ENCODE data around the gene PRMT2. TPM values are rescaled to one million over a fixed set of nuclear protein-coding genes. Genes with fewer than 3 reads are reported as not detected.

The PRMT2 gene
- total RNA-seq, 2 experiments from 2014 or later, result 54.4 to 58.2 TPM

DNA sequence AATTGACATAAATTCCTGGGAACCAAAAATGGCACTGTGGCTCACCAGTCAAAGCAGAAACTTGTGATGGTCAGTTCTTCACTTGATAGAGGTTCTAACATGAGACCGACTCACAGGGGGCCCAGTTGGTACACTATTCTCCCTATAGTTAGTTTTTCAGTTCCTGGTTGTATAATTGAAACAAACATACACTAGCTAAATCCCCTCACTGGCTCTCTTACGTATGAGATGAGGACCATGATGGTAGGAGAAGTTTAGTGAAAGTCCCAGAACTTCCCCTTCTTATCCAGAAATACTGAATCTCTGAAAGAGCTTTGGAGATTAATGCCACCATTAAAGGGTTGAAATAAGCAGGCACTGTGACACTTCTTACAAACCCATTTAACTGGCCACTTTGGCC is 27.8 kb upstream of the PRMT2 start:
- Mint-ChIP-seq H3K4me3 (no peak overlapping the region), H3K36me3 (ENCODE audit: low read depth) (no peaks in the 10 kb centered on the region), H3K9me3 (peaks cover 3% of the 10 kb centered on the region), H3K27ac (no peak overlapping the region), H3K4me1 (ENCODE audit: low read depth) (peaks cover 38% of the 10 kb centered on the region), H3K27me3 (no peaks in the 10 kb centered on the region)
- TF ChIP-seq, protein P1, sequence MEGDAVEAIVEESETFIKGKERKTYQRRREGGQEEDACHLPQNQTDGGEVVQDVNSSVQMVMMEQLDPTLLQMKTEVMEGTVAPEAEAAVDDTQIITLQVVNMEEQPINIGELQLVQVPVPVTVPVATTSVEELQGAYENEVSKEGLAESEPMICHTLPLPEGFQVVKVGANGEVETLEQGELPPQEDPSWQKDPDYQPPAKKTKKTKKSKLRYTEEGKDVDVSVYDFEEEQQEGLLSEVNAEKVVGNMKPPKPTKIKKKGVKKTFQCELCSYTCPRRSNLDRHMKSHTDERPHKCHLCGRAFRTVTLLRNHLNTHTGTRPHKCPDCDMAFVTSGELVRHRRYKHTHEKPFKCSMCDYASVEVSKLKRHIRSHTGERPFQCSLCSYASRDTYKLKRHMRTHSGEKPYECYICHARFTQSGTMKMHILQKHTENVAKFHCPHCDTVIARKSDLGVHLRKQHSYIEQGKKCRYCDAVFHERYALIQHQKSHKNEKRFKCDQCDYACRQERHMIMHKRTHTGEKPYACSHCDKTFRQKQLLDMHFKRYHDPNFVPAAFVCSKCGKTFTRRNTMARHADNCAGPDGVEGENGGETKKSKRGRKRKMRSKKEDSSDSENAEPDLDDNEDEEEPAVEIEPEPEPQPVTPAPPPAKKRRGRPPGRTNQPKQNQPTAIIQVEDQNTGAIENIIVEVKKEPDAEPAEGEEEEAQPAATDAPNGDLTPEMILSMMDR (IDR thresholded peaks at IDR 0.05), result no peak
- no peak for DNase-seq
- ChIA-PET POLR2A (no interaction called here), CTCF (interaction anchor here (0.9 to 1.3 kb wide), 3 partner anchors 11 to 13 kb away, joined by 3 to 4 read pairs (median 4); no protein-coding TSS in a partner anchor)
- intact Hi-C loops (cut with micrococcal nuclease), result no loop called here
- ATAC-seq, result no peak

DNA sequence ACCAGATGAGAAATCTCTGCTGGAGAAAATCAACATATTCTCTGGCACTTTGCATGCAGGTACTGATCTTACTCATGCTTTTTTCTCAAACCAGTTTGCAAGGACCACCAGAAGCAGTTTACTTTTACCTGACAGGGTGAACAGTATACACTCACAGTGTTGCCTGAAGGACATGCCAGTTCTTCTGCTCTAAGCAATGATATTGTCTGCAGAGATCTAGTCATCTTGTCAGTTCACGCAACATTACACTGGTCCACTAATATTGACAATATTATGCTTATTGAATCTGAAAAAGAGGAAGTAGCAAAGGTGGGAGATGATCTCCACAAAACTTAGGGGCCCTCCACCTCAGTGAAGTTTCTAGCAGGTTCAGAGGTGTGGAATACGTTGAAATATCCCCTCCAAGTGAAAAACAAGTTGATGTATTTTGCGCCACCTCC is 26.8 kb upstream of the PRMT2 start:
- intact Hi-C loops (cut with micrococcal nuclease), result no loop called here
- no peak overlapping the region for H3K4me3 Mint-ChIP-seq
- ATAC-seq, result no peak
- no peak for DNase-seq
- H3K4me1 Mint-ChIP-seq (ENCODE audit: low read depth), result peaks cover 36% of the 10 kb centered on the region
- no peaks in the 10 kb centered on the region for H3K36me3 Mint-ChIP-seq (ENCODE audit: low read depth)
- H3K27me3 Mint-ChIP-seq, result no peaks in the 10 kb centered on the region
- CTCF ChIA-PET, result interaction anchor here (0.9 to 1.4 kb wide), 3 partner anchors 11 to 42 kb away, joined by 3 to 4 read pairs (median 3); no protein-coding TSS in a partner anchor
- H3K9me3 Mint-ChIP-seq, result peaks cover 3% of the 10 kb centered on the region
- TF ChIP-seq, protein P1 (IDR thresholded peaks at IDR 0.05), result no peak
- H3K27ac Mint-ChIP-seq, result no peak overlapping the region
- POLR2A ChIA-PET, result no interaction called here

DNA sequence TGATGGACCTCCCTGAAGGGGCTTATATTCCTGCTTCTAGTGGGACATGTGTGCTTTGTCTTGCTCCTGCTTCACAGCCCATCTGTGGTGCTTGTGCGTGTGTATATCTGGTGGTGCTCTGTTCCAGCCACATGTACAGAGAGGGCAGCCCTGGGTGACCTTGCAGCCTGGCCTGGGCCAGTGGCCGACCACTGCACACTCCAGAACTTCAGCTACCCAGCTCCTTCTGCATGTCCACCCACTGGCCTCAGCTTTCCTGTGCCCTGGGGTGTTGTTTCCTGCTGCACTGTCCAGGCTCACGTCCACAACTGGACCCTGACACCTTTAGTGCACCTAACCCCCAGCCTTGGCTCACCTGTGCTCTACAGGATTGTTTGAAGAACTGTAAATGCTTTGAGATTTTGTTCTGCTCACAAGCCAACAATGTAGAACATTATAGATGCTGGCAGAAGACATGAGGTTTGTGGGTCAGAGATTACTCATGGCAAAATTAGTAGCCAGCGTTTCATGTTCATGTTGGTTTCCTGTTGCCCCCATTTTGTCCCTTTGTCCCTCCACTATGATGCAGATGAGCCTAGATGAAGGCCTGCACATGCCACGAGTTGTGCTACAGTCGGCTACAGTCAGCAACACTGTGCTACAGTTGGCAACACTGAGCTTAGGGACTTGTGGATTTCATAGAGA is 25.3 kb upstream of the PRMT2 start:
- H3K27ac Mint-ChIP-seq, result no peak overlapping the region
- peaks cover 29% of the 10 kb centered on the region for H3K4me1 Mint-ChIP-seq (ENCODE audit: low read depth)
- H3K4me3 Mint-ChIP-seq, result no peak overlapping the region
- ChIA-PET POLR2A (interaction anchor here (0.5 kb wide), 1 partner anchor 150 kb away, joined by 3 read pairs; no protein-coding TSS in a partner anchor), CTCF (no interaction called here)
- DNase-seq (no peak), ATAC-seq (no peak)
- H3K9me3 Mint-ChIP-seq, result peaks cover 3% of the 10 kb centered on the region
- intact Hi-C loops (cut with micrococcal nuclease), result no loop called here
- no peaks in the 10 kb centered on the region for H3K27me3 Mint-ChIP-seq
- TF ChIP-seq, protein P1 (IDR thresholded peaks at IDR 0.05), result no peak
- H3K36me3 Mint-ChIP-seq (ENCODE audit: low read depth), result no peaks in the 10 kb centered on the region

DNA sequence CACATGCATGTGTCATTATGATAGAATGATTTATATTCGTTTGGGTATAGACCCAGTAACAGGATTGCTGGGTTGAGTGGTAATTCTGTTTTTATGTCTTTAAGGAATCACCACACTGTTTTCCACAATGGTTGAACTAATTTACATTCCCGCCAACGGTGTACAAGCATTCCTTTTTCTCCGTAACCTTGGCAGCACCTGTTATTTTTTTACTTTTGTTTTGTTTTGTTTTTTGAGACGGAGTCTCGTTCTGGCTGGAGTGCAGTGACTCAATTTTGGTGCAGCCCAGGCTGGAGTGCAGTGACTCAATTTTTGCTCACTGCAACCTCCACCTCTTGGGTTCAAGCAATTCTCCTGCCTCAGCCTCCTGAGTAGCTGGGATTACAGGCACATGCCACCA is 22.1 kb upstream of the PRMT2 start:
- H3K36me3 Mint-ChIP-seq (ENCODE audit: low read depth), result no peaks in the 10 kb centered on the region
- TF ChIP-seq, protein P1 (IDR thresholded peaks at IDR 0.05), result no peak
- no peak overlapping the region for H3K27ac Mint-ChIP-seq
- no peak overlapping the region for H3K4me3 Mint-ChIP-seq
- POLR2A ChIA-PET, result no interaction called here
- no peak for ATAC-seq
- no peak for DNase-seq
- CTCF ChIA-PET, result no interaction called here
- intact Hi-C loops (cut with micrococcal nuclease), result no loop called here
- peaks cover 14% of the 10 kb centered on the region for H3K4me1 Mint-ChIP-seq (ENCODE audit: low read depth)
- H3K9me3 Mint-ChIP-seq, result peaks cover 3% of the 10 kb centered on the region
- no peaks in the 10 kb centered on the region for H3K27me3 Mint-ChIP-seq

DNA sequence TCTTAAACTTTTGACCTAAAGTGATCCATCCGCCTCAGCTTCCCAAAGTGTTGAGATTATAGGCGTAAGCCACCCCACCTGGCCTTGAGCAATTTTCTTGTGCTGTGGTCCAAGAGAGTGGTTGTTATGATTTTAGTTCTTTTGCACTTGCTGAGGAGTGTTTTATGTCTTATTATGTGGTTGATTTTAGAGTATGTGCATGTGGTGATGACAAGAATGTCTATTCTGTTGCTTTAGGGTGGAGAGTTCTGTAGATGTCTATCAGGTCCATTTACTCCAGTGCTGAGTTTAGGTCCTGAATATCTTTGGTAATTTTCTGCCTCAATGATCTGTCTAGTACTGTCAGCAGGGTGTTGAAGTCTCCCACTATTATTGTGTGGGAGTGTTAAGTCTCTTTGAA is 19.4 kb upstream of the PRMT2 start:
- no peak overlapping the region for H3K27ac Mint-ChIP-seq
- no peak overlapping the region for H3K4me3 Mint-ChIP-seq
- POLR2A ChIA-PET, result no interaction called here
- H3K27me3 Mint-ChIP-seq, result no peaks in the 10 kb centered on the region
- TF ChIP-seq, protein P1 (IDR thresholded peaks at IDR 0.05), result no peak
- peaks cover 25% of the 10 kb centered on the region for H3K4me1 Mint-ChIP-seq (ENCODE audit: low read depth)
- DNase-seq (no peak), ATAC-seq (no peak)
- CTCF ChIA-PET, result interaction anchor here (0.7 kb wide), 1 partner anchor 13 kb away, joined by 3 read pairs; no protein-coding TSS in a partner anchor
- H3K36me3 Mint-ChIP-seq (ENCODE audit: low read depth), result no peaks in the 10 kb centered on the region
- H3K9me3 Mint-ChIP-seq, result no peaks in the 10 kb centered on the region
- intact Hi-C loops (cut with micrococcal nuclease), result no loop called here
